ENCODE measurements around the gene EGFL6.

- no peak for TF ChIP-seq CTCF (conservative IDR thresholded peaks at IDR 0.05; ENCODE audit: low read depth, low read length)
- TF ChIP-seq MXI1 (IDR thresholded peaks at IDR 0.05; ENCODE audit: borderline replicate concordance, low read depth, low read length) = no peak
- no peak for TF ChIP-seq RAD21 (IDR thresholded peaks at IDR 0.05; ENCODE audit: low read length)
- TF ChIP-seq CEBPB (IDR thresholded peaks at IDR 0.05; ENCODE audit: low read depth, low read length) = no peak
- TF ChIP-seq POLR2A (IDR thresholded peaks at IDR 0.05; ENCODE audit: low read depth, low read length) = no peak
Observed at GRCh38 chrX:13607996-13608365, 38.6 kb downstream of the EGFL6 start.

All from IMR-90 (cell line).